HG03108 (cell line): ENCODE results near the gene GRHPR.

Source experiments
- ATAC-seq: cut with Tn5 transposase; IDR thresholded peaks from one replicate; pipeline ENCODE4 v1.9.1; 2021; ENCODE audit warnings: moderate library complexity; ENCODE audit not compliant: unreplicated experiment

Gene GRHPR

GRCh38 chr9:37398464-37399025 lies 24.0 kb upstream of the GRHPR start:
- no peak for ATAC-seq

GRCh38 chr9:37399336-37399735 lies 23.2 kb upstream of the GRHPR start:
- ATAC-seq, result no peak

- ATAC-seq, result no peak
These were observed 17.9 kb upstream of the GRHPR start for GRCh38 chr9:37404590-37404989.

- ATAC-seq, result no peak
These were observed 17.1 kb upstream of the GRHPR start for GRCh38 chr9:37405350-37405749.

- no peak for ATAC-seq
These were observed 16.6 kb upstream of the GRHPR start for GRCh38 chr9:37405764-37406380.

GRCh38 chr9:37406603-37407401 lies 15.7 kb upstream of the GRHPR start:
- ATAC-seq, result no peak

GRCh38 chr9:37407468-37407867 lies 15.0 kb upstream of the GRHPR start:
- no peak for ATAC-seq

- peak; percentile 80 for ATAC-seq
These were observed 13.4 kb upstream of the GRHPR start for GRCh38 chr9:37408933-37409710.

- ATAC-seq, result no peak
These were observed 12.1 kb upstream of the GRHPR start for GRCh38 chr9:37410354-37410861.

- peak; percentile 24 for ATAC-seq
These were observed 11.3 kb upstream of the GRHPR start for GRCh38 chr9:37410969-37411785.

- ATAC-seq, result no peak
These were observed 9.9 kb upstream of the GRHPR start for GRCh38 chr9:37412431-37413151.

- ATAC-seq, result no peak
These were observed 9.2 kb upstream of the GRHPR start for GRCh38 chr9:37413311-37413710.

- no peak for ATAC-seq
These were observed 8.0 kb upstream of the GRHPR start for GRCh38 chr9:37414503-37414943.

GRCh38 chr9:37415011-37415719 lies 7.3 kb upstream of the GRHPR start:
- peak; percentile 28 for ATAC-seq

GRCh38 chr9:37417252-37417803 lies 5.2 kb upstream of the GRHPR start:
- ATAC-seq, result no peak

- ATAC-seq, result no peak
These were observed 4.5 kb upstream of the GRHPR start for GRCh38 chr9:37417857-37418618.

- ATAC-seq, result no peak
These were observed 3.3 kb upstream of the GRHPR start for GRCh38 chr9:37419204-37419603.
